Stomach smooth muscle (tissue), 2 donors: ENCODE results near the gene SLX1A.
"Not testable (repeated sequence)": the region's sequence is repeated elsewhere in the genome, so short reads cannot be mapped to it uniquely, and the experiment has no call there.

Experiments
- H3K27ac ChIP-seq: one replicate; pipeline ENCODE4 v1.7.0; 2013; ENCODE audit warnings: mild to moderate bottlenecking, low read length, inconsistent platforms
- H3K27me3 ChIP-seq, 2 donors: one replicate each; pipeline ENCODE4 v1.7.0; 2013; ENCODE audit warnings: low read length in 2 of 2; ENCODE audit not compliant: insufficient read depth in 2 of 2, control insufficient read depth in 1 of 2
- H3K36me3 ChIP-seq, 2 donors: one replicate each; pipeline ENCODE4 v1.7.0; 2013; ENCODE audit warnings: low read length in 2 of 2; ENCODE audit not compliant: control insufficient read depth in 2 of 2, insufficient read depth in 2 of 2
- H3K4me1 ChIP-seq: one replicate; pipeline ENCODE4 v1.7.0; 2013; ENCODE audit warnings: low read length; ENCODE audit not compliant: control insufficient read depth, insufficient read depth
- H3K4me3 ChIP-seq, 2 donors: one replicate each; pipeline ENCODE4 v1.7.0; 2013; ENCODE audit warnings: low read length in 2 of 2
- H3K9ac ChIP-seq, 2 donors: one replicate each; pipeline ENCODE4 v1.7.0; 2013; ENCODE audit warnings: low read length in 2 of 2, mild to moderate bottlenecking in 1 of 2
- H3K9me3 ChIP-seq, 2 donors: one replicate each; pipeline ENCODE4 v1.7.0; 2013; ENCODE audit warnings: low read length in 2 of 2; ENCODE audit not compliant: control insufficient read depth in 2 of 2
- donor health status: healthy.
- donor health status: Pancreatic carcinoma.

The SLX1A gene

GRCh38 chr16:30166202-30166902 is 27.3 kb upstream of the SLX1A start:
- Histone ChIP-seq H3K27me3 (no peaks in the 10 kb centered on the region), H3K9ac (no peak overlapping the region), H3K9me3 (no peaks in the 10 kb centered on the region), H3K4me1 (no peaks in the 10 kb centered on the region), H3K4me3 (no peak overlapping the region), H3K36me3 (no peaks in the 10 kb centered on the region), H3K27ac (no peak overlapping the region)

DNA sequence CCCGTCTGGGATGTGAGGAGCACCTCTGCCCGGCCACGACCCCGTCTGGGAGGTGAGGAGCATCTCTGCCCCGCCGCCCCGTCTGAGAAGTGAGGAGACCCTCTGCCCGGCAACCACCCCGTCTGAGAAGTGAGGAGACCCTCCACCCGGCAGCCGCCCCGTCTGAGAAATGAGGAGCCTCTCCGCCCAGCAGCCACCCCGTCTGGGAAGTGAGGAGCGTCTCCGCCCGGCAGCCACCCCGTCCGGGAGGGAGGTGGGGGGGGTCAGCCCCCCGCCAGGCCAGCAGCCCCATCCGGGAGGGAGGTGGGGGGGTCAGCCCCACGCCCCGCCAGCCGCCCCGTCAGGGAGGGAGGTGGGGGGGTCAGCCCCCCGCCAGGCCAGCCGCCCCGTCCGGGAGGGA is 24.9 kb upstream of the SLX1A start:
- not testable (repeated sequence) for H3K4me3 ChIP-seq, H3K36me3 ChIP-seq, H3K27ac ChIP-seq, H3K9me3 ChIP-seq, H3K4me1 ChIP-seq, H3K9ac ChIP-seq, H3K27me3 ChIP-seq

GRCh38 chr16:30169416-30169815 is 24.3 kb upstream of the SLX1A start:
- H3K4me3 ChIP-seq, H3K9ac ChIP-seq, H3K27ac ChIP-seq, H3K27me3 ChIP-seq, H3K4me1 ChIP-seq, H3K36me3 ChIP-seq, H3K9me3 ChIP-seq: not testable (repeated sequence)

DNA sequence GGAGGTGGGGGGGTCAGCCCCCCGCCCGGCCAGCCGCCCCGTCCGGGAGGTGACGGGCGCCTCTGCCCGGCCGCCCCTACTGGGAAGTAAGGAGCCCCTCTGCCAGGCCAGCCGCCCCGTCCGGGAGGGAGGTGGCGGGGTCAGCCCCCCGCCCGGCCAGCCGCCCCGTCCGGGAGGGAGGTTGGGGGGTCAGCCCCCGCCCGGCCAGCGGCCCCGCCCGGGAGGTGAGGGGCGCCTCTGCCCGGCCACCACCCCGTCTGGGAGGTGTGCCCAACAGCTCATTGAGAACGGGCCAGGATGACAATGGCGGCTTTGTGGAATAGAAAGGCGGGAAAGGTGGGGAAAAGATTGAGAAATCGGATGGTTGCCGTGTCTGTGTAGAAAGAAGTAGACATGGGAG is 23.5 kb upstream of the SLX1A start:
- not testable (repeated sequence) for H3K36me3 ChIP-seq, H3K27ac ChIP-seq, H3K9ac ChIP-seq, H3K4me3 ChIP-seq, H3K9me3 ChIP-seq, H3K27me3 ChIP-seq, H3K4me1 ChIP-seq

GRCh38 chr16:30173054-30173453 is 20.6 kb upstream of the SLX1A start:
- Histone ChIP-seq H3K9me3 (no peaks in the 10 kb centered on the region), H3K27ac (no peak overlapping the region), H3K9ac (no peak overlapping the region), H3K27me3 (no peaks in the 10 kb centered on the region), H3K36me3 (no peaks in the 10 kb centered on the region), H3K4me1 (no peaks in the 10 kb centered on the region), H3K4me3 (no peak overlapping the region)

DNA sequence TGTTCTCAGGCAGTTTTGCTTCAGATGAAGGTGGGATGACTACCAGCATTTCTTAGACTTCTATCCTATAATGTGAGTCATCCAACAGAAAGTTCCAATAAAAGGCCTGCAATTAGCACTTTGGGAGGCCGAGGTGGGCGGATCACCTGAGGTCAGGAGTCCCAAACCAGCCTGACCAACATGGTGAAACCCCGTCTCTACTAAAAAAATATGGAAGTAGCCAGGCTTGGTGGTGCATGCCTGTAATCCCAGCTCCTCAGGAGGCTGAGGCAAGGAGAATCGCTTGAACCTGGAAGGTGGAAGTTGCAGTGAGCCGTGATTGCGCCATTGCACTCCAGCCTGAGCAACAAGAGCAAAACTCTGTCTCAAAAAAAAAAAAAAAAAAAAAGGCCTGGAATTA is 16.8 kb upstream of the SLX1A start:
- not testable (repeated sequence) for H3K9me3 ChIP-seq, H3K4me3 ChIP-seq, H3K27ac ChIP-seq, H3K27me3 ChIP-seq, H3K4me1 ChIP-seq, H3K36me3 ChIP-seq, H3K9ac ChIP-seq

- Histone ChIP-seq H3K27me3 (no peaks in the 10 kb centered on the region), H3K4me3 (no peak overlapping the region), H3K9ac (no peak overlapping the region), H3K9me3 (no peaks in the 10 kb centered on the region), H3K4me1 (peaks cover 6% of the 10 kb centered on the region), H3K27ac (no peak overlapping the region), H3K36me3 (no peaks in the 10 kb centered on the region)
These were observed 14.5 kb upstream of the SLX1A start for GRCh38 chr16:30179195-30179594.

DNA sequence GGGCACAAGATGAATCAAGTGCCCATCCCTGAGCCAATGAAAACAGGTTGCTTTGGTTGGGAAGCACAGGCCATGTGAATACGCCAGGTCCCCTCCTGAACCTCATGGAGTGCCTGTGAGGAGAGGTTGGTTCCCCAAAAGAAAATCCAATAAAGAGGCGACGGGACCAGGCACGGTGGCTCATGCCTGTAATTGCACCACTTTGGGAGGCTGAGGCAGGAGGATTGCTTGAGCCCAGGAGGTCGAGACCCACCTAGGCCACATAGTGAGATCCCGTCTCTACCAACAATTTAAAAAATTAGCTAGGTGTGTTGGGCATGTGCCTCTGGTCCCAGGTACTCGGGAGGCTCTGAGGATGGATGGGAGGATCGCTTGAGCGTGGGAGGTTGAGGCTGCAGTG is 13.7 kb upstream of the SLX1A start:
- Histone ChIP-seq H3K36me3 (no peaks in the 10 kb centered on the region), H3K9ac (no peak overlapping the region), H3K27me3 (no peaks in the 10 kb centered on the region), H3K4me3 (no peak overlapping the region), H3K4me1 (peaks cover 9% of the 10 kb centered on the region), H3K9me3 (no peaks in the 10 kb centered on the region), H3K27ac (no peak overlapping the region)

- Histone ChIP-seq H3K36me3 (no peaks in the 10 kb centered on the region), H3K9me3 (no peaks in the 10 kb centered on the region), H3K27ac (no peak overlapping the region), H3K9ac (no peak overlapping the region), H3K4me1 (peaks cover 9% of the 10 kb centered on the region), H3K27me3 (no peaks in the 10 kb centered on the region), H3K4me3 (no peak overlapping the region)
These were observed 12.9 kb upstream of the SLX1A start for GRCh38 chr16:30180741-30181140.

DNA sequence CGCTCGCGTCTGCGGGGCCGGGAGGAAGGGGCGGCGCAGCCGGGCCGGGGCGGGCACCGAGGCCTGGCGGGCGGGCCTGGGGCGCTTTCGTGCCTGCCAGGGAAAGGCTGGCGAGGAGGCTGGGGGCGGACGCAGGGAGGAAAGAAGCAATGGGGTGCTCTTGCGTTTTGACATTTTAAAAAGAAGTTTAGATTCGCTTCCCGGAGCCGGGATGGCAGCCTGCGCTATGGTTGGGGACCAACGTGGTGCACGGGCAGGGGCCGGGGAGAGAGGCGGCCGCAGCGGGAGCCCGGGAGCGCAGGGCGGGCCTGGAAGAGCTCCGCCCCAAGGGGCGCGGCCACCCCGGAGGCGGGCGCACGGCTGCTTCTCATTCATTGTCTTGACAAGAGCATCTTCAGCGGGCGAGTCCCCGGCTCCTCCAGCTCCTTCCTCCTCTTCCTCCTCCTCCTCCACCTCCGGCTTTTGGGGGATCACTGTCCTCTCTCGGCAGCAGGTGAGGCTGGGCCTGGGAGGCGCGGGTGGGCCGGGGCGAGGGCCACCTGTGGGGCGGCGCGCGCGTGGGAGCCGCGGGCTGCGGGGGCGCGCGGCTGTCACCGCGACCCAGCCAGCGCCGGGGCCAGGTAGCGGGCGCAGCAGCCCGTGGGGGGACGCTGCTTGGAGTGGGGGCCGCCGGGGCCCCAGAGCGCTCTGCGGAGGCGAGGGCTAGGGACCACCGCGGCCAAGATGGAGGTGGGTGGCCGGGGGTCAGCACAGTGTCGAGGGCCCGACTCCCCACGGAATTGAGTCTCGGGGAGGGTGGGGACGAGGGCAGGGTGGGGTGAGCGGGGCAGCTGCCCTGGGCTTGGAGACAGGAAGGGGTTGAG is 10.2 kb upstream of the SLX1A start, which contains the start of gene CORO1A:
CORO1A (plus strand) TSS at position 370 of the 863 bp plus-strand sequence. CDS start 1,608 bp downstream, outside the sequence.
- Histone ChIP-seq H3K27me3 (peaks cover 0 to 2% of the 10 kb centered on the region in 2 donors), H3K4me1 (peaks cover 9% of the 10 kb centered on the region), H3K9ac (peak within 1 kb of the TSS; percentile 59 to 62), H3K4me3 (peak within 1 kb of the TSS; percentile 59 to 73), H3K36me3 (no peaks in the 10 kb centered on the region), H3K27ac (no peak within 1 kb of the TSS), H3K9me3 (no peaks in the 10 kb centered on the region)
